CD4-positive, alpha-beta T cell (primary cell): ENCODE measurements around the gene NOCT. TPM values are rescaled to one million over a fixed set of nuclear protein-coding genes. Genes with fewer than 3 reads are reported as not detected.

ENCODE experiments used
- ATAC-seq: fragments of 200-7000 bp; cut with Tn5 transposase; one replicate; pipeline ENCODE4 v1.10.0; 2022; ENCODE audit warnings: mild to moderate bottlenecking; ENCODE audit not compliant: poor library complexity
- CTCF ChIA-PET: fragments of 350-600 bp; sonication (Branson Sonifier 250); formaldehyde crosslinking; loops from one replicate; lab custom pipeline; 2021; ENCODE audit warnings: antibody characterized with exemption, inconsistent platforms; lab: Charles Lee
- POLR2A ChIA-PET: fragments of 350-600 bp; sonication (Branson Sonifier 250); formaldehyde crosslinking; loops from one replicate; lab custom pipeline; 2021; ENCODE audit warnings: antibody characterized with exemption, inconsistent platforms; lab: Charles Lee
- DNase-seq, 14 experiments: peaks; one replicate each; pipeline ENCODE4 v3.0.0-alpha.2; 2013 to 2020; ENCODE audit warnings: mixed read lengths in 2 of 14
- H3K27ac ChIP-seq, 2 donors: one replicate each; pipeline versions ENCODE4 v1.5.1 to v1.7.0; 2013; ENCODE audit warnings: low read length in 2 of 2, low read depth in 1 of 2, mild to moderate bottlenecking in 1 of 2
- H3K27me3 ChIP-seq, 2 experiments: 1 replicate in 1 of 2; 2 replicates in 1 of 2; pipeline versions ENCODE4 v1.6.1 to v1.7.0; 2013; ENCODE audit warnings: low read length in 2 of 2, control low read depth in 1 of 2, mild to moderate bottlenecking in 1 of 2, moderate library complexity in 1 of 2; ENCODE audit not compliant: insufficient read depth in 2 of 2, control insufficient read depth in 1 of 2
- H3K36me3 ChIP-seq: one replicate; pipeline ENCODE4 v1.6.1; 2013; ENCODE audit warnings: low read length, control low read depth; ENCODE audit not compliant: insufficient read depth
- H3K4me1 ChIP-seq: one replicate; pipeline ENCODE4 v1.6.1; 2013; ENCODE audit warnings: low read length, control low read depth; ENCODE audit not compliant: insufficient read depth
- H3K4me3 ChIP-seq: one replicate; pipeline ENCODE4 v1.5.1; 2013; ENCODE audit warnings: mild to moderate bottlenecking, low read length, moderate library complexity
- H3K9me3 ChIP-seq, 2 experiments: 1 replicate in 1 of 2; 2 replicates in 1 of 2; pipeline versions ENCODE4 v1.6.1 to v1.7.0; 2013; ENCODE audit warnings: low read length in 2 of 2, mild to moderate bottlenecking in 2 of 2, control low read depth in 1 of 2, moderate library complexity in 1 of 2; ENCODE audit not compliant: control insufficient read depth in 1 of 2, insufficient read depth in 1 of 2
- H3K27ac Mint-ChIP-seq: one replicate; pipeline ENCODE4 v1.8.0; 2020; ENCODE audit warnings: mixed read lengths
- H3K27me3 Mint-ChIP-seq: one replicate; pipeline ENCODE4 v1.8.0; 2021; ENCODE audit warnings: mixed read lengths
- H3K36me3 Mint-ChIP-seq: one replicate; pipeline ENCODE4 v1.8.0; 2021; ENCODE audit warnings: low read depth, mixed read lengths
- H3K4me1 Mint-ChIP-seq: one replicate; pipeline ENCODE4 v1.8.0; 2021; ENCODE audit warnings: low read depth, mixed read lengths
- H3K4me3 Mint-ChIP-seq: one replicate; pipeline ENCODE4 v1.8.0; 2020; ENCODE audit warnings: mild to moderate bottlenecking, mixed read lengths
- H3K9me3 Mint-ChIP-seq: one replicate; pipeline ENCODE4 v1.8.0; 2020; ENCODE audit warnings: mixed read lengths
- intact Hi-C, 2 experiments: fragments of 100-400 bp; cut with DNase I in 1 of 2; cut with micrococcal nuclease in 1 of 2; formaldehyde crosslinking; loops; one replicate each; pipeline versions ENCODE4 v1.15.1 to v1.9.0; 2023 to 2025; cut with DNase I, micrococcal nuclease
- total RNA-seq, 174 experiments: library from RNA in 2 of 174; stranded (reverse) in 2 of 174; gene quantifications; one replicate each; pipeline ENCODE4 v1.2.3 and lab custom pipeline; 2021 to 2026
- TF ChIP-seq, protein P1 (sequence below): fragments of 200-600 bp; IDR thresholded peaks from one replicate; pipeline ENCODE4 v1.8.0; 2022; ENCODE audit warnings: antibody characterized with exemption, mild to moderate bottlenecking

NOCT gene
- total RNA-seq, 2 experiments from 2014 or later, result 13.7 to 15.8 TPM

DNA sequence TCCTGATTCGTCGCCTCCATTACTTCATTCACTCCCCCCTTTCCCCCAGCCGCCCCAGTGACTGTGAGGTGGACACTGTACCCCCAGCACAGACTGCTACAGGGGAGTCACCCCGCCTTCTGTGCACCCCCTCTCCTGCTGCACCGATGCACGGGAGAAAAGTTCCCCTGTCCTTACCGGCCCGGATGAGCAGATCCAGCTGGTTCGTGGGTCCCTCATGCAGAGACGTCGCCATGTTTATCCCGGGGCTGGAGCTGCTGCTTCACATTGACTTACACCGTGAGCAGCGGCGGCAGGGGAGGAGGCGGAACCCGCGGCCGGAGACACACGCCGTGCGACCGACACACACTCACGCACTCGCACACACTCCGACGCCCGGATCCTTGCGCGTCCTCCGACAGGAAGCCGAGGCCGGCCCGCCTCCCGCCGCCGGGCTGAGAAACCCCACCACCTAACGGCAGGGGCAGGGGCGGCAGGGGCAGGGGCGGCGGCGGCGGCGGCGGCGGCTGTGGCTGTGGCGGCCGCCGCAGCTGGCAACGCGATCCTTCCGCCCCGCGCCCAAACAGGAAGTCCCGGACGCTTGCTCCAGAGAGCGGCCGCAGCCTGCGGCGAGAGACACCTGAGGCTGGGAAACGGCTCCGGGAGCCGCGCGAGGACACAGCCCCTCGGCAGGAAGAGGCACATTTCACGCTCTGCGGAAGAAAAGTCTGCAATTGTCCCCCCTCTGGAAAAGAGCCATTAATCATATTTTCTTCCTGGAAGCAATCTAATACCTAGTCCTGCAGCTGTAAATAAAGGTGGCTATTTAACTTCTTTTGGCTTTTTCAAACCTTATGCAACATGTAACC is 68.6 kb downstream of the NOCT start:
- TF ChIP-seq, protein P1, sequence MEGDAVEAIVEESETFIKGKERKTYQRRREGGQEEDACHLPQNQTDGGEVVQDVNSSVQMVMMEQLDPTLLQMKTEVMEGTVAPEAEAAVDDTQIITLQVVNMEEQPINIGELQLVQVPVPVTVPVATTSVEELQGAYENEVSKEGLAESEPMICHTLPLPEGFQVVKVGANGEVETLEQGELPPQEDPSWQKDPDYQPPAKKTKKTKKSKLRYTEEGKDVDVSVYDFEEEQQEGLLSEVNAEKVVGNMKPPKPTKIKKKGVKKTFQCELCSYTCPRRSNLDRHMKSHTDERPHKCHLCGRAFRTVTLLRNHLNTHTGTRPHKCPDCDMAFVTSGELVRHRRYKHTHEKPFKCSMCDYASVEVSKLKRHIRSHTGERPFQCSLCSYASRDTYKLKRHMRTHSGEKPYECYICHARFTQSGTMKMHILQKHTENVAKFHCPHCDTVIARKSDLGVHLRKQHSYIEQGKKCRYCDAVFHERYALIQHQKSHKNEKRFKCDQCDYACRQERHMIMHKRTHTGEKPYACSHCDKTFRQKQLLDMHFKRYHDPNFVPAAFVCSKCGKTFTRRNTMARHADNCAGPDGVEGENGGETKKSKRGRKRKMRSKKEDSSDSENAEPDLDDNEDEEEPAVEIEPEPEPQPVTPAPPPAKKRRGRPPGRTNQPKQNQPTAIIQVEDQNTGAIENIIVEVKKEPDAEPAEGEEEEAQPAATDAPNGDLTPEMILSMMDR, result no peak
- H3K36me3 Mint-ChIP-seq, result peaks cover 37% of the 10 kb centered on the region
- POLR2A ChIA-PET, result interaction anchor here (1.0 to 4.1 kb wide), 11 partner anchors 23 to 472 kb away, joined by 3 to 61 read pairs (median 8); partner anchors contain the start of genes ELF2, NAA15, NDUFC1 and NOCT

DNA sequence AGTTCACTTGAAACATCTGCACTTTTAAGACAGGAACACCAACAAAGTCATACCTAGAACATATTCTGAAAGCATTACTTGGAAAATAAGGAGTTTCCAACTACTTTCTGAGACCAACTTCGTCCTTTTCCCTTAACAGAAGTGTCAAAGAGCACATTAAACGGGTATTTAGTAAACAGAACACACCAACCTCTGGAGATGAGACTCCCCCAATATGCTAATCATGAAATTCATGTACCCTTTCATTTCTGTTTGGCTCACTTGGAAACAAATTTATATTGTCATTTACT is 69.2 kb downstream of the NOCT start:
- intact Hi-C loops, result loop anchor here (1.0 to 5.0 kb wide), 7 partner anchors 52 to 468 kb away; partner anchors contain the start of genes ELF2 (in 2 of the 2), NAA15 (in 1 of the 2), NDUFC1 (in 1 of the 2) and RAB33B (in 1 of the 2)
- CTCF ChIA-PET, result interaction anchor here (1.2 to 3.0 kb wide), 7 partner anchors 14 to 217 kb away, joined by 3 to 16 read pairs (median 5); partner anchors contain the start of genes NAA15, NDUFC1 and NOCT
- Mint-ChIP-seq H3K36me3 (peaks cover 37% of the 10 kb centered on the region), H3K4me3 (peak overlapping the region; percentile 93), H3K27me3 (no peaks in the 10 kb centered on the region), H3K4me1 (peaks cover 50% of the 10 kb centered on the region), H3K27ac (peak overlapping the region; percentile 92), H3K9me3 (no peaks in the 10 kb centered on the region)
- no peaks in the 10 kb centered on the region for H3K9me3 ChIP-seq
- peak overlapping the region; percentile 73 to 96 for H3K27ac ChIP-seq
- POLR2A ChIA-PET, result interaction anchor here (1.0 to 4.1 kb wide), 10 partner anchors 23 to 471 kb away, joined by 3 to 61 read pairs (median 13); partner anchors contain the start of genes ELF2, NAA15, NDUFC1 and NOCT
- no peak for ATAC-seq
- peak overlapping the region; percentile 93 for H3K4me3 ChIP-seq
- DNase-seq, result no peak
- TF ChIP-seq, protein P1, result no peak
- no peaks in the 10 kb centered on the region for H3K36me3 ChIP-seq
- no peaks in the 10 kb centered on the region for H3K4me1 ChIP-seq
- H3K27me3 ChIP-seq, result no peaks in the 10 kb centered on the region

More for the DNA sequence above, 68.6 kb downstream of the NOCT start:
- H3K4me3 ChIP-seq, result peak overlapping the region; percentile 93
- H3K27ac Mint-ChIP-seq, result peak overlapping the region; percentile 92
- H3K9me3 Mint-ChIP-seq, result no peaks in the 10 kb centered on the region
- intact Hi-C loops, result loop anchor here (2.0 to 5.0 kb wide), 10 partner anchors 17 to 1071 kb away; partner anchors contain the start of genes ELF2 (in 2 of the 2), MAML3 (in 1 of the 2), NAA15 (in 1 of the 2) and NDUFC1 (in 1 of the 2)
- H3K27me3 Mint-ChIP-seq, result no peaks in the 10 kb centered on the region
- no peaks in the 10 kb centered on the region for H3K27me3 ChIP-seq
- DNase-seq, result peak; percentile 65 to 94 (median 80)
- H3K4me3 Mint-ChIP-seq, result peak overlapping the region; percentile 93
- peak; percentile 44 for ATAC-seq
- H3K27ac ChIP-seq, result peak overlapping the region; percentile 94 to 96
- no peaks in the 10 kb centered on the region for H3K36me3 ChIP-seq
- no peaks in the 10 kb centered on the region for H3K9me3 ChIP-seq
- peaks cover 5% of the 10 kb centered on the region for H3K4me1 ChIP-seq
- CTCF ChIA-PET, result interaction anchor here (0.9 to 3.0 kb wide), 8 partner anchors 15 to 218 kb away, joined by 3 to 16 read pairs (median 4); partner anchors contain the start of genes NAA15, NDUFC1 and NOCT
- peaks cover 55% of the 10 kb centered on the region for H3K4me1 Mint-ChIP-seq

DNA sequence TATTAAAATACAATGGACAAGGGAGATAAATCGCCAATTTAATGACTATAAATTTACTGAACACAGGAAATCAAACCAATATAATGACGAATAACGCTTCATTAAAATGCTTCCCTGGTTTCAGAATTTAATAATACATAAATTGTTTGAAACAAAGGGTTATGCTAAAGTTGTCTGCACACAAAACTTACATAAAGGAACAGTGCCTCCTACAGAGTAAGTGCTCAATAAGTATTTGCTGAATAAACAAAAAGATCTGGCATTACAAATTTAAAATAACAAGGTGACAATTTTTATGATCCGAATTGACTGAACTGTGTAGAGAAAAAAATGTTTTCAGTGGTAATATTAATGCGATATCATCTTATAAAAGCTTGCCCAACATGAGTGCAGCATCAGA is 69.6 kb downstream of the NOCT start:
- TF ChIP-seq, protein P1, result no peak
- Mint-ChIP-seq H3K9me3 (no peaks in the 10 kb centered on the region), H3K4me1 (peaks cover 46% of the 10 kb centered on the region), H3K27ac (peak overlapping the region; percentile 92), H3K4me3 (peak overlapping the region; percentile 93), H3K27me3 (no peaks in the 10 kb centered on the region), H3K36me3 (peaks cover 34% of the 10 kb centered on the region)
- POLR2A ChIA-PET, result interaction anchor here (1.0 to 4.1 kb wide), 8 partner anchors 24 to 471 kb away, joined by 3 to 61 read pairs (median 24); partner anchors contain the start of genes ELF2, NAA15, NDUFC1 and NOCT
- H3K4me1 ChIP-seq, result no peaks in the 10 kb centered on the region
- no peak for ATAC-seq
- no peak overlapping the region for H3K27ac ChIP-seq
- H3K36me3 ChIP-seq, result no peaks in the 10 kb centered on the region
- CTCF ChIA-PET, result interaction anchor here (1.2 to 3.0 kb wide), 8 partner anchors 14 to 217 kb away, joined by 3 to 13 read pairs (median 5); partner anchors contain the start of gene NDUFC1
- intact Hi-C loops, result loop anchor here (1.0 to 2.0 kb wide), 3 partner anchors 52 to 92 kb away; partner anchors contain the start of gene ELF2 (in 1 of the 2)
- no peaks in the 10 kb centered on the region for H3K9me3 ChIP-seq
- H3K4me3 ChIP-seq, result no peak overlapping the region
- no peaks in the 10 kb centered on the region for H3K27me3 ChIP-seq
- peak in 3 of 14 experiments; percentile 42 to 49 (median 45) for DNase-seq
